Measurements from ENCODE around the gene VPS37C. TPM values are rescaled to one million over a fixed set of nuclear protein-coding genes. Genes with fewer than 3 reads are reported as not detected.

The VPS37C gene
- total RNA-seq, 1 experiment from 2014 or later = 32.7 TPM

- H3K4me3 ChIP-seq (ENCODE audit: low read depth, low read length, poor library complexity, severe bottlenecking) = no peak overlapping the region
- no peak for DNase-seq (ENCODE audit: low spot score)
- POLR2A ChIA-PET (ENCODE audit: low non-redundant PET) = no interaction called here
- no peaks in the 10 kb centered on the region for H3K4me1 ChIP-seq (ENCODE audit: insufficient read depth, low read length, poor library complexity, severe bottlenecking)
- TF ChIP-seq CTCF (conservative IDR thresholded peaks at IDR 0.05; ENCODE audit: low read depth, low read length) (no peak), EZH2 (IDR thresholded peaks at IDR 0.05; ENCODE audit: borderline replicate concordance, low read depth, low read length, poor library complexity, severe bottlenecking) (no peak)
- H3K27me3 ChIP-seq (replicated peaks; ENCODE audit: insufficient read depth, low read depth, low read length, poor library complexity) = no peaks in the 10 kb centered on the region
- CTCF ChIA-PET = no interaction called here
- no peak overlapping the region for H3K27ac ChIP-seq (ENCODE audit: low read depth, low read length, poor library complexity, severe bottlenecking)
- no TSS peak for BruUV-seq (replicated peaks)
- H3K36me3 ChIP-seq (ENCODE audit: insufficient read depth, low read length, poor library complexity, severe bottlenecking) = no peaks in the 10 kb centered on the region
- no peaks in the 10 kb centered on the region for H3K9me3 ChIP-seq (ENCODE audit: low read depth, low read length, poor library complexity, severe bottlenecking)
- intact Hi-C loops (cut with micrococcal nuclease; ENCODE audit: unreplicated experiment) = no loop called here
These were observed 54.9 kb downstream of the VPS37C start for GRCh38 chr11:61106296-61106695.

- Histone ChIP-seq H3K4me3 (ENCODE audit: low read depth, low read length, poor library complexity, severe bottlenecking) (no peak overlapping the region), H3K27ac (ENCODE audit: low read depth, low read length, poor library complexity, severe bottlenecking) (no peak overlapping the region), H3K4me1 (ENCODE audit: insufficient read depth, low read length, poor library complexity, severe bottlenecking) (no peaks in the 10 kb centered on the region), H3K27me3 (replicated peaks; ENCODE audit: insufficient read depth, low read depth, low read length, poor library complexity) (no peaks in the 10 kb centered on the region), H3K9me3 (ENCODE audit: low read depth, low read length, poor library complexity, severe bottlenecking) (no peaks in the 10 kb centered on the region), H3K36me3 (ENCODE audit: insufficient read depth, low read length, poor library complexity, severe bottlenecking) (no peaks in the 10 kb centered on the region)
- no peak for DNase-seq (ENCODE audit: low spot score)
- ChIA-PET POLR2A (ENCODE audit: low non-redundant PET) (no interaction called here), CTCF (no interaction called here)
- TF ChIP-seq EZH2 (IDR thresholded peaks at IDR 0.05; ENCODE audit: borderline replicate concordance, low read depth, low read length, poor library complexity, severe bottlenecking) (no peak), CTCF (conservative IDR thresholded peaks at IDR 0.05; ENCODE audit: low read depth, low read length) (no peak)
- no TSS peak for BruUV-seq (replicated peaks)
- intact Hi-C loops (cut with micrococcal nuclease; ENCODE audit: unreplicated experiment) = no loop called here
These were observed 56.3 kb downstream of the VPS37C start for GRCh38 chr11:61104963-61105362.

- Histone ChIP-seq H3K27me3 (replicated peaks; ENCODE audit: insufficient read depth, low read depth, low read length, poor library complexity) (no peaks in the 10 kb centered on the region), H3K9me3 (ENCODE audit: low read depth, low read length, poor library complexity, severe bottlenecking) (no peaks in the 10 kb centered on the region), H3K4me3 (ENCODE audit: low read depth, low read length, poor library complexity, severe bottlenecking) (no peak overlapping the region), H3K27ac (ENCODE audit: low read depth, low read length, poor library complexity, severe bottlenecking) (no peak overlapping the region), H3K4me1 (ENCODE audit: insufficient read depth, low read length, poor library complexity, severe bottlenecking) (no peaks in the 10 kb centered on the region), H3K36me3 (ENCODE audit: insufficient read depth, low read length, poor library complexity, severe bottlenecking) (no peaks in the 10 kb centered on the region)
- no TSS peak for BruUV-seq (replicated peaks)
- no peak for TF ChIP-seq EZH2 (IDR thresholded peaks at IDR 0.05; ENCODE audit: borderline replicate concordance, low read depth, low read length, poor library complexity, severe bottlenecking)
- no peak for TF ChIP-seq CTCF (conservative IDR thresholded peaks at IDR 0.05; ENCODE audit: low read depth, low read length)
- intact Hi-C loops (cut with micrococcal nuclease; ENCODE audit: unreplicated experiment) = no loop called here
- ChIA-PET POLR2A (ENCODE audit: low non-redundant PET) (no interaction called here), CTCF (no interaction called here)
- DNase-seq (ENCODE audit: low spot score) = no peak
These were observed 57.3 kb downstream of the VPS37C start for GRCh38 chr11:61103851-61104423.

Measured in A673 (cell line).